ENCODE measurements around the gene COBL. TPM values are rescaled to one million over a fixed set of nuclear protein-coding genes. Genes with fewer than 3 reads are reported as not detected.

COBL gene
- total and polyA plus RNA-seq, 10 of the 15 experiments (the other 5 are each of a cell fraction or from before 2014, with no cell fraction given): 0.21 TPM; not detected in 9

- TF ChIP-seq ZNF592 (IDR thresholded peaks at IDR 0.05) (no peak), ASH2L (IDR thresholded peaks at IDR 0.05; ENCODE audit: borderline replicate concordance, low read depth) (no peak), KLF5 (IDR thresholded peaks at IDR 0.05; ENCODE audit: partially characterized antibody) (no peak)
Observed at GRCh38 chr7:51027106-51027934, 289.3 kb downstream of the COBL start (continued).

GRCh38 chr7:51026341-51026740 lies 290.3 kb downstream of the COBL start:
- BruUV-seq (replicated peaks): no TSS peak
- H3K27ac ChIP-seq (ENCODE audit: control insufficient read depth, insufficient read depth): no peak overlapping the region
- H3K79me2 ChIP-seq (ENCODE audit: control insufficient read depth, insufficient read depth, low read length): no peaks in the 10 kb centered on the region
- intact Hi-C loops (cut with micrococcal nuclease; ENCODE audit: unreplicated experiment): no loop called here
- CTCF ChIA-PET: no interaction called here
- no peak overlapping the region for H2AFZ ChIP-seq (ENCODE audit: control insufficient read depth, low read depth, low read length)
- no peaks in the 10 kb centered on the region for H3K9me3 ChIP-seq (replicated peaks; ENCODE audit: control insufficient read depth, insufficient read depth, low read length)
- POLR2A ChIA-PET: no interaction called here
- H3K4me3 ChIP-seq: no peak overlapping the region
- in situ Hi-C loops (cut with MboI): no loop called here
- H3K27me3 ChIP-seq (replicated peaks in 1 of 2; ENCODE audit: control insufficient read depth in 2 of 2, insufficient read depth in 2 of 2, low read length in 1 of 2): 0 out of 4 replicates have a peak, but pooled peaks cover 0 to 1% of the 10 kb centered on the region in 2 experiments
- FAIRE-seq (no peak), DNase-seq (ENCODE audit: low read depth, low spot score) (no peak), ATAC-seq (no peak)
- SMC1A ChIA-PET (ENCODE audit: uncharacterized antibody, unreplicated experiment): no interaction called here
- H3K9ac ChIP-seq (ENCODE audit: control insufficient read depth, insufficient read depth, low read length): no peak overlapping the region
- no peak overlapping the region for H3K4me2 ChIP-seq (ENCODE audit: control insufficient read depth, insufficient read depth)
- RAD21 ChIA-PET (ENCODE audit: unreplicated experiment): no interaction called here
- no peak for TF ChIP-seq TBL1XR1 (IDR thresholded peaks at IDR 0.05; ENCODE audit: low read depth, low read length)
- no peak for TF ChIP-seq NR2F1 (conservative IDR thresholded peaks at IDR 0.05)
- no peak for TF ChIP-seq PAX5 (IDR thresholded peaks at IDR 0.05; ENCODE audit: borderline replicate concordance, low read depth, low read length)
- no peak for TF ChIP-seq PBX3 (IDR thresholded peaks at IDR 0.05; ENCODE audit: insufficient replicate concordance, low read depth, low read length)
- TF ChIP-seq RAD51 (IDR thresholded peaks at IDR 0.05): no peak
- no peak for TF ChIP-seq GABPA (IDR thresholded peaks at IDR 0.05; ENCODE audit: low read depth)
- TF ChIP-seq CBX5 (IDR thresholded peaks at IDR 0.05; ENCODE audit: low read depth): no peak
- no peak for TF ChIP-seq NFYA (IDR thresholded peaks at IDR 0.05; ENCODE audit: borderline replicate concordance, low read depth, low read length)
- H4K20me1 ChIP-seq (ENCODE audit: control insufficient read depth, insufficient read depth): no peaks in the 10 kb centered on the region
- no peaks in the 10 kb centered on the region for H3K36me3 ChIP-seq (ENCODE audit: control insufficient read depth in 2 of 2, insufficient read depth in 2 of 2, low read length in 1 of 2)
- no peaks in the 10 kb centered on the region for H3K4me1 ChIP-seq (ENCODE audit: control insufficient read depth, insufficient read depth, low read length)
- 45% methylated on average over 12 of the region's 12 CpGs for WGBS (ENCODE audit: insufficient coverage, insufficient replicate concordance, low lambda C conversion rate, missing lambda C conversion rate)

Measured in GM12878 (cell line).